Measurements from ENCODE around the gene VPS35L.
"Not testable (repeated sequence)": the region's sequence is repeated elsewhere in the genome, so short reads cannot be mapped to it uniquely, and the experiment has no call there.

Gene VPS35L

GRCh38 chr16:19716728-19717127, 161.2 kb downstream of the VPS35L start:
- FAIRE-seq: not testable (repeated sequence)

GRCh38 chr16:19717314-19717713, 161.8 kb downstream of the VPS35L start:
- no peak for FAIRE-seq

GRCh38 chr16:19717741-19718623, 162.5 kb downstream of the VPS35L start, which contains the start of the genes IQCK and KNOP1:
IQCK (plus strand) TSS chr16:19718271; CDS start chr16:19718307, 36 bp downstream.
KNOP1 (minus strand) TSS chr16:19718227; CDS start chr16:19715035, 3,192 bp downstream.
- no peak for FAIRE-seq

GRCh38 chr16:19718624-19718965, 163.1 kb downstream of the VPS35L start:
- FAIRE-seq: no peak

- no peak for FAIRE-seq
These were observed 166.9 kb downstream of the VPS35L start for GRCh38 chr16:19722269-19722952.

- FAIRE-seq: no peak
These were observed 167.5 kb downstream of the VPS35L start for GRCh38 chr16:19722981-19723380.

- FAIRE-seq: no peak
These were observed 173.1 kb downstream of the VPS35L start for GRCh38 chr16:19728636-19728965.

- FAIRE-seq: no peak
These were observed 178.0 kb downstream of the VPS35L start for GRCh38 chr16:19733551-19733950.

- FAIRE-seq: no peak
These were observed 179.8 kb downstream of the VPS35L start for GRCh38 chr16:19735074-19735867.

- FAIRE-seq: no peak
These were observed 182.0 kb downstream of the VPS35L start for GRCh38 chr16:19737306-19738038.

GRCh38 chr16:19741354-19741753, 185.9 kb downstream of the VPS35L start:
- no peak for FAIRE-seq

- no peak for FAIRE-seq
These were observed 188.3 kb downstream of the VPS35L start for GRCh38 chr16:19743816-19744159.

GRCh38 chr16:19744670-19745069, 189.2 kb downstream of the VPS35L start:
- no peak for FAIRE-seq

GRCh38 chr16:19745286-19746010, 189.9 kb downstream of the VPS35L start:
- no peak for FAIRE-seq

GRCh38 chr16:19746561-19746960, 191.1 kb downstream of the VPS35L start:
- no peak for FAIRE-seq

GRCh38 chr16:19748389-19749168, 193.1 kb downstream of the VPS35L start:
- no peak for FAIRE-seq

GRCh38 chr16:19749571-19750080, 194.1 kb downstream of the VPS35L start:
- no peak for FAIRE-seq
